H1 (cell line): ENCODE data around the gene WDR6. TPM values are rescaled to one million over a fixed set of nuclear protein-coding genes. Genes with fewer than 3 reads are reported as not detected.

Experiments
- ATF2 ChIP-seq: IDR thresholded peaks from 2 replicates; pipeline ENCODE4 v1.6.1; 2012; ENCODE audit warnings: low read length, inconsistent platforms
- CEBPB ChIP-seq: IDR thresholded peaks from 2 replicates; pipeline ENCODE4 v1.6.1; 2012; ENCODE audit warnings: low read depth, low read length
- EP300 ChIP-seq, 2 experiments: IDR thresholded peaks; 1 replicate in 1 of 2; 2 replicates in 1 of 2; pipeline ENCODE4 v1.6.1; 2011 to 2012; ENCODE audit warnings: low read depth in 2 of 2, low read length in 2 of 2, mild to moderate bottlenecking in 2 of 2, borderline replicate concordance in 1 of 2, inconsistent platforms in 1 of 2, moderate library complexity in 1 of 2
- POU5F1 ChIP-seq: IDR thresholded peaks from 2 replicates; pipeline ENCODE4 v1.6.1; 2011; ENCODE audit warnings: low read depth, mild to moderate bottlenecking, low read length, moderate library complexity
- RNF2 ChIP-seq: fragments of 200-900, 300-1000 bp; sonication (generic); IDR thresholded peaks from 2 replicates; pipeline ENCODE4 v1.7.1; 2016; ENCODE audit warnings: borderline replicate concordance, low read depth, mild to moderate bottlenecking, antibody characterized with exemption, low read length; ENCODE audit not compliant: poor library complexity, severe bottlenecking; ENCODE audit errors: missing control alignments
- SIN3A ChIP-seq, 2 experiments: IDR thresholded peaks in 1 of 2; conservative IDR thresholded peaks in 1 of 2; 2 replicates each; pipeline ENCODE4 v1.6.1; 2011 to 2012; ENCODE audit warnings: low read length in 2 of 2, improper control_type of control experiment in 1 of 2, low read depth in 1 of 2, mild to moderate bottlenecking in 1 of 2
- polyA plus RNA-seq, 7 experiments: library from polyadenylated mRNA; depleted of rRNA in 3 of 7; stranded (reverse) in 5 of 7; unstranded in 2 of 7; fragments of >200 nt in 5 of 7; fragments of 200-250 nt in 2 of 7; gene quantifications; 1 replicate in 5 of 7; 2 replicates in 1 of 7; 4 replicates in 1 of 7; pipeline versions ENCODE4 v1.2.1 to v1.2.3, GENCODE V29; 2011 to 2013; ENCODE audit warnings: missing spikeins in 2 of 7, mixed read lengths in 2 of 7
- total RNA-seq: library from RNA; stranded (reverse); fragmentation: NEBNext Ultra II Directional; extraction: Animal tissue kit (Norgen Biotek cat#: 25700); gene quantifications from 2 replicates; pipeline ENCODE4 v1.2.1, GENCODE V29; 2021

Gene WDR6
- total and polyA plus RNA-seq, 2 of the 8 experiments (the other 6 are each of a cell fraction or from before 2014, with no cell fraction given): 180 to 257 TPM

GRCh38 chr3:49015765-49016164, 8.6 kb downstream of the WDR6 start (continued):
- TF ChIP-seq ATF2: no peak
- TF ChIP-seq POU5F1: no peak
- no peak for TF ChIP-seq CEBPB
- no peak for TF ChIP-seq EP300 (IDR thresholded peaks at IDR 0.05; ENCODE audit: borderline replicate concordance in 1 of 2, low read depth in 2 of 2, low read length in 2 of 2)
- TF ChIP-seq SIN3A (conservative IDR thresholded peaks at IDR 0.05 in 1 of 2, IDR thresholded peaks at IDR 0.05 in 1 of 2; ENCODE audit: low read depth in 1 of 2, low read length in 2 of 2): no peak
- TF ChIP-seq RNF2: no peak
